UCSD-AML1 (cell line): Measurements from ENCODE around the gene TFF3.

Source experiments
- DNase-seq: peaks from one replicate; lab custom pipeline; 2025; ENCODE audit not compliant: unreplicated experiment; lab: John Stamatoyannopoulos, UW

Gene TFF3

GRCh38 chr21:42321845-42322244 lies 6.6 kb upstream of the TFF3 start:
- DNase-seq, result no peak

GRCh38 chr21:42321231-42321630 lies 6.0 kb upstream of the TFF3 start:
- no peak for DNase-seq

GRCh38 chr21:42320791-42321190 lies 5.6 kb upstream of the TFF3 start:
- DNase-seq, result no peak

GRCh38 chr21:42319851-42320572 lies 4.8 kb upstream of the TFF3 start:
- DNase-seq, result no peak

- DNase-seq, result peak; percentile 86
Observed at GRCh38 chr21:42319376-42319775, 4.2 kb upstream of the TFF3 start.

- DNase-seq, result no peak
Observed at GRCh38 chr21:42317826-42318746, 2.9 kb upstream of the TFF3 start.

- DNase-seq, result no peak
Observed at GRCh38 chr21:42317341-42317741, 2.1 kb upstream of the TFF3 start.

- DNase-seq, result no peak
Observed at GRCh38 chr21:42316891-42317290, 1.7 kb upstream of the TFF3 start.

GRCh38 chr21:42314616-42315295 lies 453 bp downstream of the TFF3 start:
- no peak for DNase-seq

GRCh38 chr21:42313501-42313969 lies 1.7 kb downstream of the TFF3 start:
- DNase-seq, result no peak

- no peak for DNase-seq
Observed at GRCh38 chr21:42312626-42313104, 2.5 kb downstream of the TFF3 start.

- no peak for DNase-seq
Observed at GRCh38 chr21:42311816-42312625, 3.2 kb downstream of the TFF3 start.

- no peak for DNase-seq
Observed at GRCh38 chr21:42311160-42311559, 4.0 kb downstream of the TFF3 start.

GRCh38 chr21:42310411-42311001 lies 4.7 kb downstream of the TFF3 start:
- no peak for DNase-seq

- peak; percentile 70 for DNase-seq
Observed at GRCh38 chr21:42309753-42310213, 5.4 kb downstream of the TFF3 start.

GRCh38 chr21:42308914-42309752 lies 6.1 kb downstream of the TFF3 start:
- no peak for DNase-seq

GRCh38 chr21:42308161-42308913 lies 6.9 kb downstream of the TFF3 start:
- DNase-seq, result no peak

GRCh38 chr21:42307106-42307505 lies 8.1 kb downstream of the TFF3 start:
- DNase-seq, result no peak
